ENCODE results near the gene MYCBP2. TPM values are rescaled to one million over a fixed set of nuclear protein-coding genes. Genes with fewer than 3 reads are reported as not detected.
A peak's percentile ranks its signal among the peaks of the same experiment; 100 is the strongest.
"Not testable (repeated sequence)": the region's sequence is repeated elsewhere in the genome, so short reads cannot be mapped to it uniquely, and the experiment has no call there.

Gene MYCBP2
- total and polyA plus RNA-seq, 9 donors, result 37.3 to 58.4 (median 50.9) TPM

DNA sequence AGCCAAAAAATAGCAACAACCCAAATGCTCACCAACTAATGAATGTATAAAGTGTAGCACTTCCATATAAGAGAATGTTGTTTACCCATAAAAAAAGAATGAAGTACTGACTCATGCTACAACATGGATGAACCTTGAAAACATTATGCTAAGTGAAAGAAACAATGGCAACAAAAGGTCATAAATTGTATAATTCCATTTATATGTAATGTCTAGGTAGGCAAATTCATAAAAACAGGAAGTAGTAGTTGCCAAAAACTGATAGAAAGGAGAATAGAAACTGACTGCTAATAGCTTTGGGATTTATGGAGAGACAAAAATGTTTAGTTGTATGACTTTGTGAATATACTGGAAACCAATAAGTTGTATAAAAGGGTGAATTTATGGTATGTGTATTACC is 21.6 kb downstream of the MYCBP2 start:
- Histone ChIP-seq H3K4me3 (ENCODE audit: low read length) (no peak overlapping the region), H3K36me3 (ENCODE audit: control insufficient read depth, insufficient read depth, low read length) (no peaks in the 10 kb centered on the region), H3K27ac (ENCODE audit: low read length) (no peak overlapping the region), H3K9me3 (replicated peaks; ENCODE audit: control insufficient read depth, low read depth, low read length) (no peaks in the 10 kb centered on the region), H3K4me1 (ENCODE audit: control insufficient read depth, insufficient read depth, low read length) (no peaks in the 10 kb centered on the region), H3K27me3 (ENCODE audit: control insufficient read depth, insufficient read depth, low read length) (no peaks in the 10 kb centered on the region)
- peak; percentile 48 for DNase-seq

DNA sequence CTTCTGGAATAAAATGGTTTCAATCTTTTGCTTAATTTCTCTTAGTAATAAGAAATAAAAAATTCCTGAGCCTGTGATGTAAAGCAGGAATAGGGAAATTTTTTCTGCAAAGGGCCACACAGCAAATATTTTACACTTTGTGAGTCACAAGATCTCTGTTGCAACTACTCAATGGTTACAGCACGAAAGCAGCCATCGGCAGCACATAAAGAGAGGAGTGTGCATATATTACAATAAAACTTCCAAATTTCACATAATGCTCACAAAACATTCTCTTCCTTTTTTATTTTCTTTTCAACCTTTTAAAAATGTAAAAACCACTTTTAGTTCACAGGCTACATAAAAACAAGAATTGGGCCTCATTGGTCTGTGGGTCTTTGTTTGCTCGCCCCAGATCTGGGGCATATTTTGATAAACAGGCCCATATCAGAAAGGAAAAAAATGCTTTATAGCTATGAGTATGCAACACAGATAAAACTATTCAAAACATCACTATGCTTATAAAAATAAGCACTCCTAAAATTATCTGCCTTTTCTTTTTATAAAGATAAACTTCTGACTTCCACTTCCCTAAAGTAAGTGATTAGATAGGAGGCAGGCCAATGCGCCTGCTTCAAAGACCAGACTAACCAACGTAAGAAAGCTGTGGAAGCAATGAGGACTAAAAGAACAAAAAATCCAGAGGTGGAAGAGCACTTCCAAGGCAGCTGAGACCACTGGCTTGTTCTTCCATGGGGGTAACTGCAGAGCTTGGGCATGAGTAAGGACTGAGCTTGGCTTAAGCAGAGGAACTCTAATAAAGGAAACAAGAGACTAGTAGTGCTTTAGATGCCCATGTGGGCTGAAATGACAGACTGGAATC is 26.5 kb downstream of the MYCBP2 start:
- Histone ChIP-seq H3K27me3 (ENCODE audit: control insufficient read depth, insufficient read depth, low read length) (no peaks in the 10 kb centered on the region), H3K4me1 (ENCODE audit: control insufficient read depth, insufficient read depth, low read length) (no peaks in the 10 kb centered on the region), H3K27ac (ENCODE audit: low read length) (no peak overlapping the region), H3K4me3 (ENCODE audit: low read length) (no peak overlapping the region), H3K36me3 (ENCODE audit: control insufficient read depth, insufficient read depth, low read length) (no peaks in the 10 kb centered on the region), H3K9me3 (replicated peaks; ENCODE audit: control insufficient read depth, low read depth, low read length) (no peaks in the 10 kb centered on the region)
- 70% methylated on average over 2 of the region's 5 CpGs for WGBS (ENCODE audit: insufficient coverage)
- peak; percentile 40 for DNase-seq

DNA sequence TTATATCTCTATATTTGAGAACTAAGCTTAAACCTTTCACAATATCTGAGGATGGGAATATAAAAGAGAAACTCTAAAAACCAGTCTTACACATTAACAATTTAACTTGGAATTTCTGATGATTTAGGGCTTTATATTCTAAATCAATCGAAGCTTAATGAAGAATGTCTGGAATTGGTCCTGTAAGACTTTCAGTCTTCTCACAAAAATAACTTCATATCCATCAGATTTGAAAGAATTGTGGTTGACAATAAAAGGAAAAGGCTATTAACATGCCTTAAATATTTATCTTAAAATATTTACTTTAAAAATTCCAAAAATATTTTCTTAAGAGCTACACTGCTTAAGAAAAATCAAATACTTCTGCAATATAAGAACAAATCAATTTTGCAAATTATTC is 27.3 kb downstream of the MYCBP2 start:
- no peak for DNase-seq
- Histone ChIP-seq H3K9me3 (replicated peaks; ENCODE audit: control insufficient read depth, low read depth, low read length) (no peaks in the 10 kb centered on the region), H3K27me3 (ENCODE audit: control insufficient read depth, insufficient read depth, low read length) (no peaks in the 10 kb centered on the region), H3K4me1 (ENCODE audit: control insufficient read depth, insufficient read depth, low read length) (no peaks in the 10 kb centered on the region), H3K4me3 (ENCODE audit: low read length) (no peak overlapping the region), H3K36me3 (ENCODE audit: control insufficient read depth, insufficient read depth, low read length) (peaks cover 2% of the 10 kb centered on the region), H3K27ac (ENCODE audit: low read length) (no peak overlapping the region)
- WGBS (ENCODE audit: insufficient coverage), result no CpG with 5 or more reads among the region's 1 CpG

GRCh38 chr13:77298426-77298825 is 28.5 kb downstream of the MYCBP2 start:
- no CpG with 5 or more reads among the region's 3 CpGs for WGBS (ENCODE audit: insufficient coverage)
- Histone ChIP-seq H3K9me3 (replicated peaks; ENCODE audit: control insufficient read depth, low read depth, low read length) (no peaks in the 10 kb centered on the region), H3K4me3 (ENCODE audit: low read length) (no peak overlapping the region), H3K4me1 (ENCODE audit: control insufficient read depth, insufficient read depth, low read length) (no peaks in the 10 kb centered on the region), H3K36me3 (ENCODE audit: control insufficient read depth, insufficient read depth, low read length) (peaks cover 5% of the 10 kb centered on the region), H3K27me3 (ENCODE audit: control insufficient read depth, insufficient read depth, low read length) (no peaks in the 10 kb centered on the region), H3K27ac (ENCODE audit: low read length) (no peak overlapping the region)
- DNase-seq, result no peak

DNA sequence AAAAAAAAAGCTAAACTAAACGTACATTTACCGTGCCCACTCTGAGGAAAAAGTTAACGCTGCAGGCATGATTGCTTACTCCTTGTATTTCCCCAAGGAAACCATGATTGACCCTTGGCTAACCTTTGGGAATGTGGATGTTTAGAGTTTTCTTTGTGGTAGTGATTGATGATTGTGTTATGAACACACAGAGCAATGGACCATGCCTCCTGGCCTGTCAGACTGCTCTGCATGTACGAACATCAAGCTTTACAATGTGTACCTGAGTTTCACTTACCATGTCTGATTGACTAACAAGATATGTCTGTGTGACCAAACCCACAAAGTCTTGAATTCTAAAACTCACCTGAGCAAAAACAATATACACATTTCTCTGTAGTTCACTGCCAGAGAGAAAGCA is 35.1 kb downstream of the MYCBP2 start:
- Histone ChIP-seq H3K36me3 (ENCODE audit: control insufficient read depth, insufficient read depth, low read length) (peaks cover 11% of the 10 kb centered on the region), H3K27ac (ENCODE audit: low read length) (no peak overlapping the region), H3K4me3 (ENCODE audit: low read length) (no peak overlapping the region), H3K4me1 (ENCODE audit: control insufficient read depth, insufficient read depth, low read length) (no peaks in the 10 kb centered on the region), H3K9me3 (replicated peaks; ENCODE audit: control insufficient read depth, low read depth, low read length) (peaks cover 6% of the 10 kb centered on the region), H3K27me3 (ENCODE audit: control insufficient read depth, insufficient read depth, low read length) (no peaks in the 10 kb centered on the region)
- no peak for DNase-seq
- WGBS (ENCODE audit: insufficient coverage), result 88% methylated on average over 3 of the region's 4 CpGs

DNA sequence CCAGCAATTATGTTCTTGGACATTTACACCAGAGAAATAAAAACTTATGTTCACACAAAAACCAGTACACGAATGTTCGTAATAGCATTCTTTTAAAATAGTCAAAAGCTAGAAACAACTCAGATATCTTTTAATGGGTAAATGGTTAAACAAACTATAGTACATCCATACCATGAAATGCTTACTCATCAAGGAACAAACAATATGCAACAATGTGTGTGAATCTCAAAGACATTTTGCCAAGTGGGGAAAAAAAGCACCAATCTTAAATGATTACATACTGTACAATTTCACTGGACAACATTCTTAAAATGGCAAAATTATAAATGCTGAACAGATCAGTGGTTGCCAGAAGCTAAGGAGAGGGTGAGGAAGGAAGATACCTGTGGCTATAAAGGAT is 36.6 kb downstream of the MYCBP2 start:
- Histone ChIP-seq H3K4me1 (ENCODE audit: control insufficient read depth, insufficient read depth, low read length) (no peaks in the 10 kb centered on the region), H3K27ac (ENCODE audit: low read length) (no peak overlapping the region), H3K36me3 (ENCODE audit: control insufficient read depth, insufficient read depth, low read length) (peaks cover 11% of the 10 kb centered on the region), H3K4me3 (ENCODE audit: low read length) (no peak overlapping the region), H3K27me3 (ENCODE audit: control insufficient read depth, insufficient read depth, low read length) (no peaks in the 10 kb centered on the region), H3K9me3 (replicated peaks; ENCODE audit: control insufficient read depth, low read depth, low read length) (peaks cover 6% of the 10 kb centered on the region)
- no peak for DNase-seq
- no CpG with 5 or more reads among the region's 2 CpGs for WGBS (ENCODE audit: insufficient coverage)

- H3K27ac ChIP-seq (ENCODE audit: low read length), result no peak overlapping the region
- no peaks in the 10 kb centered on the region for H3K27me3 ChIP-seq (ENCODE audit: control insufficient read depth, insufficient read depth, low read length)
- DNase-seq, result no peak
- H3K36me3 ChIP-seq (ENCODE audit: control insufficient read depth, insufficient read depth, low read length), result peaks cover 11% of the 10 kb centered on the region
- H3K4me3 ChIP-seq (ENCODE audit: low read length), result no peak overlapping the region
- no peaks in the 10 kb centered on the region for H3K4me1 ChIP-seq (ENCODE audit: control insufficient read depth, insufficient read depth, low read length)
- peaks cover 6% of the 10 kb centered on the region for H3K9me3 ChIP-seq (replicated peaks; ENCODE audit: control insufficient read depth, low read depth, low read length)
These were observed 37.0 kb downstream of the MYCBP2 start for GRCh38 chr13:77289851-77290250.

- H3K36me3 ChIP-seq (ENCODE audit: control insufficient read depth, insufficient read depth, low read length), result not testable (repeated sequence)
These were observed 41.3 kb downstream of the MYCBP2 start for GRCh38 chr13:77285632-77286031.

GRCh38 chr13:77285098-77285497 is 41.8 kb downstream of the MYCBP2 start:
- no peaks in the 10 kb centered on the region for H3K9me3 ChIP-seq (replicated peaks; ENCODE audit: control insufficient read depth, low read depth, low read length)
- no peaks in the 10 kb centered on the region for H3K27me3 ChIP-seq (ENCODE audit: control insufficient read depth, insufficient read depth, low read length)
- H3K36me3 ChIP-seq (ENCODE audit: control insufficient read depth, insufficient read depth, low read length), result peaks cover 3% of the 10 kb centered on the region
- H3K4me1 ChIP-seq (ENCODE audit: control insufficient read depth, insufficient read depth, low read length), result no peaks in the 10 kb centered on the region
- no CpG with 5 or more reads among the region's 1 CpG for WGBS (ENCODE audit: insufficient coverage)
- H3K27ac ChIP-seq (ENCODE audit: low read length), result no peak overlapping the region
- DNase-seq, result no peak
- no peak overlapping the region for H3K4me3 ChIP-seq (ENCODE audit: low read length)

More at GRCh38 chr13:77285632-77286031, 41.3 kb downstream of the MYCBP2 start:
- H3K9me3 ChIP-seq (replicated peaks; ENCODE audit: control insufficient read depth, low read depth, low read length); H3K27me3 ChIP-seq (ENCODE audit: control insufficient read depth, insufficient read depth, low read length); H3K27ac ChIP-seq (ENCODE audit: low read length); H3K4me3 ChIP-seq (ENCODE audit: low read length); DNase-seq; H3K4me1 ChIP-seq (ENCODE audit: control insufficient read depth, insufficient read depth, low read length): not testable (repeated sequence)
- WGBS (ENCODE audit: insufficient coverage), result 81% methylated on average over 1 of the region's 3 CpGs

DNA sequence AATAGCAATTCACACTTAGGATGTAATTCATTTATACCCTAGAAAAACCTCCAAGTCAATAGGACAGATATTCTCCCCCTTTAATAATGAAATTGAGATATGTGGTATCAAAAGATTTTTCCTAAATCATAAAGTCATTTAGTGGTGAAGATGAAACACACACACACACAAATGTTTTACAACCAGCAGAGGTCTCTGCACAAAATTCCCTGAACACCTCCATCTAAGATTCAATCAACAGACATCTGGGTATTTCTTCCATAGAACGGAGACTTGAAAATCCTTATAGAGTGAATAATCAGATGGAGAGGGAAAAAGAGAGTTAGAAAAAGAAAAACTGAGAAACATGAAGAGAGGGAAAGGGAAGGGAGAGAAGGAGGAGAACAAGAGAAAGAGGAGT is 52.8 kb downstream of the MYCBP2 start:
- no peak for DNase-seq
- no CpG with 5 or more reads among the region's 1 CpG for WGBS (ENCODE audit: insufficient coverage)
- Histone ChIP-seq H3K36me3 (ENCODE audit: control insufficient read depth, insufficient read depth, low read length) (peaks cover 15% of the 10 kb centered on the region), H3K4me1 (ENCODE audit: control insufficient read depth, insufficient read depth, low read length) (no peaks in the 10 kb centered on the region), H3K9me3 (replicated peaks; ENCODE audit: control insufficient read depth, low read depth, low read length) (no peaks in the 10 kb centered on the region), H3K4me3 (ENCODE audit: low read length) (no peak overlapping the region), H3K27ac (ENCODE audit: low read length) (no peak overlapping the region), H3K27me3 (ENCODE audit: control insufficient read depth, insufficient read depth, low read length) (no peaks in the 10 kb centered on the region)

- Histone ChIP-seq H3K27me3 (ENCODE audit: control insufficient read depth, insufficient read depth, low read length) (no peaks in the 10 kb centered on the region), H3K9me3 (replicated peaks; ENCODE audit: control insufficient read depth, low read depth, low read length) (no peaks in the 10 kb centered on the region), H3K36me3 (ENCODE audit: control insufficient read depth, insufficient read depth, low read length) (peaks cover 14% of the 10 kb centered on the region), H3K4me1 (ENCODE audit: control insufficient read depth, insufficient read depth, low read length) (no peaks in the 10 kb centered on the region), H3K4me3 (ENCODE audit: low read length) (no peak overlapping the region), H3K27ac (ENCODE audit: low read length) (no peak overlapping the region)
- WGBS (ENCODE audit: insufficient coverage), result no CpG with 5 or more reads among the region's 1 CpG
- no peak for DNase-seq
These were observed 57.8 kb downstream of the MYCBP2 start for GRCh38 chr13:77269141-77269540.

All from muscle of leg (tissue), 11 donors.